Astrocyte (in vitro differentiated cells and primary cell): Measurements from ENCODE around the gene NOCT.

Source experiments
- CTCF ChIP-seq: IDR thresholded peaks from 2 replicates; pipeline ENCODE4 v1.5.1; 2011; ENCODE audit warnings: low read depth, mild to moderate bottlenecking, inconsistent platforms, low read length, moderate library complexity; ENCODE audit not compliant: insufficient read depth
- EZH2 ChIP-seq: IDR thresholded peaks from 2 replicates; pipeline ENCODE4 v1.6.1; 2012; ENCODE audit warnings: mild to moderate bottlenecking, low read length, inconsistent platforms; ENCODE audit not compliant: insufficient read depth

- no peak for TF ChIP-seq CTCF
- TF ChIP-seq EZH2 = no peak
Observed at GRCh38 chr4:139014371-139015268, 961 bp upstream of the NOCT start.
